ENCODE data around the gene CPEB2. TPM values are rescaled to one million over a fixed set of nuclear protein-coding genes. Genes with fewer than 3 reads are reported as not detected.

CPEB2 gene
- total and polyA plus RNA-seq, 9 of the 15 experiments (the other 6 are each of a cell fraction or from before 2014, with no cell fraction given), result 0.39 to 3.0 (median 1.4) TPM

- no peak for TF ChIP-seq ZNF277 (CRISPR knock-in tag; IDR thresholded peaks at IDR 0.05; ENCODE audit: borderline replicate concordance)
- TF ChIP-seq FOXJ2 (tag; IDR thresholded peaks at IDR 0.05), result no peak
- no peak for TF ChIP-seq GABPB1 (CRISPR knock-in tag; IDR thresholded peaks at IDR 0.05)
- TF ChIP-seq ZNF707 (CRISPR knock-in tag; conservative IDR thresholded peaks at IDR 0.05), result no peak
- no peak for TF ChIP-seq ASH1L (IDR thresholded peaks at IDR 0.05; ENCODE audit: borderline replicate concordance, low read depth, partially characterized antibody)
- TF ChIP-seq FUS (optimal IDR thresholded peaks at IDR 0.05; ENCODE audit: low read depth, low read length), result no peak
Observed at GRCh38 chr4:15020502-15021286, 18.4 kb downstream of the CPEB2 start (continued).

GRCh38 chr4:15021311-15021710 is 19.0 kb downstream of the CPEB2 start:
- 18% methylated on average over 2 of the region's 2 CpGs for WGBS (ENCODE audit: insufficient coverage, low coverage, missing lambda C conversion rate)
- Histone ChIP-seq H3K4me2 (ENCODE audit: insufficient read depth, low read length) (no peak overlapping the region), H3K9me3 (replicated peaks; ENCODE audit: control insufficient read depth, insufficient read depth, low read depth, low read length) (no peaks in the 10 kb centered on the region), H3K4me1 (replicated peaks in 1 of 2; ENCODE audit: control insufficient read depth in 2 of 2, insufficient read depth in 2 of 2, low read length in 2 of 2) (no peaks in the 10 kb centered on the region; a peak in 1 of 5 replicates), H2AFZ (ENCODE audit: low read depth, low read length) (no peak overlapping the region), H3K9ac (ENCODE audit: insufficient read depth in 1 of 2, low read depth in 2 of 2, low read length in 2 of 2) (no peak overlapping the region), H3K36me3 (ENCODE audit: control insufficient read depth, insufficient read depth, low read length) (peaks cover 15% of the 10 kb centered on the region; the same call in 2 of the 3 replicates), H3K27me3 (ENCODE audit: control insufficient read depth in 2 of 2, insufficient read depth in 2 of 2, low read length in 2 of 2) (no peaks in the 10 kb centered on the region), H3K4me3 (no peak overlapping the region), H3K79me2 (ENCODE audit: control insufficient read depth, insufficient read depth, low read length) (no peaks in the 10 kb centered on the region), H3K9me1 (ENCODE audit: control insufficient read depth, insufficient read depth, low read length) (no peaks in the 10 kb centered on the region), H4K20me1 (replicated peaks; ENCODE audit: control insufficient read depth, insufficient read depth, low read length) (no peaks in the 10 kb centered on the region), H3K27ac (ENCODE audit: extremely low read depth, low read depth, low read length) (no peak overlapping the region)
- no peak for FAIRE-seq
- BruUV-seq (replicated peaks), result no TSS peak
- in situ Hi-C loops (cut with MboI) (loop anchor here (25.0 kb wide), 1 partner anchor 641 kb away; the partner anchor contains the start of gene FBXL5), intact Hi-C loops (cut with micrococcal nuclease) (no loop called here)
- DNase-seq (ENCODE audit: extremely low read depth in 1 of 4, low spot score in 3 of 4), result no peak
- ChIA-PET POLR2A (interaction anchor here (1.3 kb wide), 1 partner anchor 8 kb away, joined by 3 read pairs; no protein-coding TSS in a partner anchor), CTCF (ENCODE audit: low intra/inter-chr PET ratio) (no interaction called here)
- no peak for ATAC-seq
- TF ChIP-seq ZNF232 (CRISPR knock-in tag; IDR thresholded peaks at IDR 0.05) (no peak), HINFP (tag; conservative IDR thresholded peaks at IDR 0.05; ENCODE audit: low read depth) (no peak)
